Measurements from ENCODE around the gene DCLRE1C. TPM values are rescaled to one million over a fixed set of nuclear protein-coding genes. Genes with fewer than 3 reads are reported as not detected.
A peak's percentile ranks its signal among the peaks of the same experiment; 100 is the strongest.
"Not testable (repeated sequence)": the region's sequence is repeated elsewhere in the genome, so short reads cannot be mapped to it uniquely, and the experiment has no call there.

The DCLRE1C gene
- total RNA-seq, 5 donors from 2014 or later (not counting 1 experiment from before 2014, with no cell fraction given) = 13.6 to 26.5 (median 23.1) TPM

DNA sequence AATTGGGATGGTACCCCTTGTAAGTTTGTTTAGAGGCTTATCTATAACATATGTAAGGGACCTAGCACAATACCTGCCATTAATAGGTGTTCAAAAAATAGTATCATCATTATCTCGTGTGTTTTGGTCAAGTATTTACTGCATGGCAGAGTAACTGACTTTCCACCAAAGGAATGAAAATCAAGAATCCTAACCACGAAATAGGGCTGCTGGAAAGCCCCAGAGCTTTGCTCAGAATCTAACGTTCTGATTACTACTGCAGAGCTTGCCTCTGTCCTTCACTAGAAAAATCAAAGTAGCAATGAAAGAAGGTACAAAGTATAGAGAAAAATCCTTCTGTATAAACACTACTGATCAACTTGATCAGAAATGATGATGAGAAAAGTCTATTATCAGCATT is 34.9 kb downstream of the DCLRE1C start:
- no peak for DNase-seq
- Mint-ChIP-seq H3K27me3 (no peaks in the 10 kb centered on the region), H3K4me1 (peaks cover 15 to 17% (median 16%) of the 10 kb centered on the region in 3 donors), H3K36me3 (peaks cover 97% of the 10 kb centered on the region), H3K9me3 (peaks cover 0 to 13% (median 8%) of the 10 kb centered on the region in 3 donors), H3K27ac (no peak overlapping the region), H3K4me3 (no peak overlapping the region)
- H3K4me3 ChIP-seq (ENCODE audit: control insufficient read depth in 1 of 2, extremely low read depth in 1 of 2, low read length in 1 of 2) = no peak overlapping the region
- peaks cover 0 to 73% of the 10 kb centered on the region in 2 donors for H3K36me3 ChIP-seq (ENCODE audit: control insufficient read depth in 2 of 2, extremely low read depth in 1 of 2, insufficient read depth in 1 of 2, low read length in 1 of 2)
- no peak overlapping the region for H3K27ac ChIP-seq (ENCODE audit: low read length)
- WGBS (ENCODE audit: insufficient coverage) = 83% methylated on average over 1 of the region's 3 CpGs
- POLR2A ChIA-PET = no interaction called here
- ATAC-seq (replicated peaks in 1 of 4) = no peak
- peaks cover 8% of the 10 kb centered on the region for H3K9me3 ChIP-seq
- H3K4me1 ChIP-seq (ENCODE audit: control insufficient read depth in 1 of 2, extremely low read depth in 1 of 2, insufficient read depth in 2 of 2, low read length in 2 of 2) = no peaks in the 10 kb centered on the region
- H3K27me3 ChIP-seq (replicated peaks in 1 of 2; ENCODE audit: control insufficient read depth in 2 of 2, extremely low read depth in 1 of 2, insufficient read depth in 2 of 2, low read length in 1 of 2) = no peaks in the 10 kb centered on the region
- CTCF ChIA-PET = no interaction called here

DNA sequence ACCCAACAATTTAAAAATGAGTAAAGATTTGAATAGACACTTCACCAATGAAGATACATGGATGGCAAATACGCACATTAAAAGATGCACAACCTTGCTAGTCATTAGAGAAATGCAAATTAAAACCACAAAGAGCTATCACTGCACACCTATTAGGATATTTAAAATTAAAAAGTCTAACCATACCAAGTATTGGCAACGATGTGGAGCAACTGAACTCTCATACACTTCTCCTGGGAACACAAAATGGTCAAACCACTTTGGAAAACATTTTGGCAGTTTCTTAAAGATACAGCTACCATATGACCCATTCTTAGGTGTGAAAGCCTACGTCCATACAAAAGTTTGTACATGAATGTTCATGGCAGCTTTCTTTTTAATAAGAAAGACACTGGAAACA is 36.1 kb downstream of the DCLRE1C start:
- H3K36me3 Mint-ChIP-seq = peaks cover 98% of the 10 kb centered on the region
- POLR2A ChIA-PET = no interaction called here
- H3K27ac Mint-ChIP-seq = no peak overlapping the region
- ATAC-seq (replicated peaks in 1 of 4) (no peak), DNase-seq (no peak)
- H3K4me3 Mint-ChIP-seq = no peak overlapping the region
- peaks cover 0 to 64% of the 10 kb centered on the region in 2 donors for H3K36me3 ChIP-seq (ENCODE audit: control insufficient read depth in 2 of 2, extremely low read depth in 1 of 2, insufficient read depth in 1 of 2, low read length in 1 of 2)
- no CpG with 5 or more reads among the region's 3 CpGs for WGBS (ENCODE audit: insufficient coverage)
- no peaks in the 10 kb centered on the region for H3K4me1 ChIP-seq (ENCODE audit: control insufficient read depth in 1 of 2, extremely low read depth in 1 of 2, insufficient read depth in 2 of 2, low read length in 2 of 2)
- peaks cover 8% of the 10 kb centered on the region for H3K9me3 ChIP-seq
- H3K4me1 Mint-ChIP-seq = peaks cover 15 to 17% (median 16%) of the 10 kb centered on the region in 3 donors
- H3K27ac ChIP-seq (ENCODE audit: low read length) = no peak overlapping the region
- H3K27me3 ChIP-seq (replicated peaks in 1 of 2; ENCODE audit: control insufficient read depth in 2 of 2, extremely low read depth in 1 of 2, insufficient read depth in 2 of 2, low read length in 1 of 2) = no peaks in the 10 kb centered on the region
- no peak overlapping the region for H3K4me3 ChIP-seq (ENCODE audit: control insufficient read depth in 1 of 2, extremely low read depth in 1 of 2, low read length in 1 of 2)
- H3K27me3 Mint-ChIP-seq = no peaks in the 10 kb centered on the region
- peaks cover 0 to 13% (median 8%) of the 10 kb centered on the region in 3 donors for H3K9me3 Mint-ChIP-seq
- CTCF ChIA-PET = interaction anchor here in 1 of 2 donors (0.6 kb wide), 2 partner anchors 25 to 380 kb away, joined by 4 to 6 read pairs; no protein-coding TSS in a partner anchor

GRCh38 chr10:14916600-14916999 is 37.3 kb downstream of the DCLRE1C start:
- H3K27ac Mint-ChIP-seq = no peak overlapping the region
- ChIA-PET CTCF (no interaction called here), POLR2A (no interaction called here)
- Histone ChIP-seq H3K4me1 (ENCODE audit: control insufficient read depth in 1 of 2, extremely low read depth in 1 of 2, insufficient read depth in 2 of 2, low read length in 2 of 2) (no peaks in the 10 kb centered on the region), H3K4me3 (ENCODE audit: control insufficient read depth in 1 of 2, extremely low read depth in 1 of 2, low read length in 1 of 2) (no peak overlapping the region), H3K9me3 (peaks cover 8% of the 10 kb centered on the region), H3K27ac (ENCODE audit: low read length) (no peak overlapping the region), H3K27me3 (replicated peaks in 1 of 2; ENCODE audit: control insufficient read depth in 2 of 2, extremely low read depth in 1 of 2, insufficient read depth in 2 of 2, low read length in 1 of 2) (no peaks in the 10 kb centered on the region), H3K36me3 (ENCODE audit: control insufficient read depth in 2 of 2, extremely low read depth in 1 of 2, insufficient read depth in 1 of 2, low read length in 1 of 2) (peaks cover 0 to 53% of the 10 kb centered on the region in 2 donors)
- H3K36me3 Mint-ChIP-seq = peaks cover 91% of the 10 kb centered on the region
- H3K27me3 Mint-ChIP-seq = no peaks in the 10 kb centered on the region
- WGBS (ENCODE audit: insufficient coverage) = no CpG with 5 or more reads among the region's 2 CpGs
- no peak for ATAC-seq (replicated peaks in 1 of 4)
- H3K4me3 Mint-ChIP-seq = no peak overlapping the region
- no peak for DNase-seq
- H3K4me1 Mint-ChIP-seq = peaks cover 16 to 18% (median 17%) of the 10 kb centered on the region in 3 donors
- peaks cover 0 to 13% (median 8%) of the 10 kb centered on the region in 3 donors for H3K9me3 Mint-ChIP-seq

GRCh38 chr10:14911801-14912200 is 42.1 kb downstream of the DCLRE1C start:
- peaks cover 3% of the 10 kb centered on the region for H3K9me3 ChIP-seq
- Mint-ChIP-seq H3K27ac (no peak overlapping the region), H3K27me3 (no peaks in the 10 kb centered on the region), H3K9me3 (peaks cover 0 to 9% (median 8%) of the 10 kb centered on the region in 3 donors), H3K36me3 (peaks cover 85% of the 10 kb centered on the region), H3K4me3 (no peak overlapping the region), H3K4me1 (peaks cover 20 to 35% (median 20%) of the 10 kb centered on the region in 3 donors)
- H3K36me3 ChIP-seq (ENCODE audit: control insufficient read depth in 2 of 2, extremely low read depth in 1 of 2, insufficient read depth in 1 of 2, low read length in 1 of 2) = peaks cover 7 to 46% of the 10 kb centered on the region in 2 donors
- POLR2A ChIA-PET = no interaction called here
- H3K4me1 ChIP-seq (ENCODE audit: control insufficient read depth in 1 of 2, extremely low read depth in 1 of 2, insufficient read depth in 2 of 2, low read length in 2 of 2) = no peaks in the 10 kb centered on the region
- H3K27me3 ChIP-seq (replicated peaks in 1 of 2; ENCODE audit: control insufficient read depth in 2 of 2, extremely low read depth in 1 of 2, insufficient read depth in 2 of 2, low read length in 1 of 2) = no peaks in the 10 kb centered on the region
- H3K27ac ChIP-seq (ENCODE audit: low read length) = no peak overlapping the region
- 100% methylated on average over 2 of the region's 3 CpGs for WGBS (ENCODE audit: insufficient coverage)
- CTCF ChIA-PET = no interaction called here
- H3K4me3 ChIP-seq (ENCODE audit: control insufficient read depth in 1 of 2, extremely low read depth in 1 of 2, low read length in 1 of 2) = no peak overlapping the region
- DNase-seq = no peak
- no peak for ATAC-seq (replicated peaks in 1 of 4)

DNA sequence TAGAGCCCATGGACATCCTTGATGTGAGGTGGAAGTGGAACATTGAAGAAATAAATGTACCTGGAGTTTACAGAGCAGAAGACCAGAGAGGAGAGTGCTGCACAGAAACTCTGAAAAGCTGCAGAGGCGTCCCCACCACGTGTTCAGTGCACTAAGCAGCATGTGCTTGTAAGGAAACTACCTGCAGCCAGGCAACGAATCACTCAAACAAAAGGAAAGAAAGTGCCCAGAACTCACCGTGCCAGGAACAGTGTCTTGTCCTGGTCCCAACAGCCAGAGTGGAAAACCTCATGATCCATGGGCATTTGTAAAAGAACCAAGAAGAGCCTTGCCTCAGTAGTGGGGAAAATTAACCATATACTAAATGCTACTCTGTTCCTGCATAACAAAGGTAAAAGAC is 42.9 kb downstream of the DCLRE1C start:
- no peak for DNase-seq
- ChIA-PET CTCF (no interaction called here), POLR2A (no interaction called here)
- peaks cover 79% of the 10 kb centered on the region for H3K36me3 Mint-ChIP-seq
- no peaks in the 10 kb centered on the region for H3K9me3 ChIP-seq
- ATAC-seq (replicated peaks in 1 of 4) = no peak
- no peaks in the 10 kb centered on the region for H3K27me3 ChIP-seq (replicated peaks in 1 of 2; ENCODE audit: control insufficient read depth in 2 of 2, extremely low read depth in 1 of 2, insufficient read depth in 2 of 2, low read length in 1 of 2)
- H3K4me1 Mint-ChIP-seq = peaks cover 19 to 36% (median 19%) of the 10 kb centered on the region in 3 donors
- peak overlapping the region in 1 of 2 donors; percentile 66 for H3K27ac Mint-ChIP-seq
- no peaks in the 10 kb centered on the region for H3K27me3 Mint-ChIP-seq
- H3K9me3 Mint-ChIP-seq = peaks cover 0 to 5% (median 4%) of the 10 kb centered on the region in 3 donors
- peaks cover 0 to under 1% of the 10 kb centered on the region in 2 experiments for H3K4me1 ChIP-seq (ENCODE audit: control insufficient read depth in 1 of 2, extremely low read depth in 1 of 2, insufficient read depth in 2 of 2, low read length in 2 of 2)
- no peak overlapping the region for H3K4me3 Mint-ChIP-seq
- H3K36me3 ChIP-seq (ENCODE audit: control insufficient read depth in 2 of 2, extremely low read depth in 1 of 2, insufficient read depth in 1 of 2, low read length in 1 of 2) = peaks cover 8 to 43% of the 10 kb centered on the region in 2 donors
- no peak overlapping the region for H3K4me3 ChIP-seq (ENCODE audit: control insufficient read depth in 1 of 2, extremely low read depth in 1 of 2, low read length in 1 of 2)
- no peak overlapping the region for H3K27ac ChIP-seq (ENCODE audit: low read length)
- 76% methylated on average over 4 of the region's 4 CpGs for WGBS (ENCODE audit: insufficient coverage)

DNA sequence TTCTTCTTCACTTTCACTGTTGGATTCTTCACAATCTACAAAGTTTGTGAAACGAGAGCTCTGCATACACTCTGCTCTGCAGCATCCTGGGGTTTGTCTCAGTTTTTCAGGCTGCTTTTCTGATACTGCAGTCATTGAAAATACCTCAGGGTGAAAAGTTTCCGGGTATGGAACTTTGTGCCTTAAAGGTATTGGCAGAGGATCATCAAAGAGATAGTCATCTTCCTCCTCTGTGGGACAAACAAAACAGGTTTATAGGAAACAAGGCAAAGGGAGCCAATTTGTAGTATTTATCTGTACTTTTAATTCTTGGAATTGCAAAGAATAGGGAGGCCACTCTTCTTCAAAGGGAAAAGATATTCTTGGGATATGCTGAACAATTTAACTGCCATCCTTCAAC is 44.8 kb downstream of the DCLRE1C start:
- Histone ChIP-seq H3K36me3 (ENCODE audit: control insufficient read depth in 2 of 2, extremely low read depth in 1 of 2, insufficient read depth in 1 of 2, low read length in 1 of 2) (peaks cover 8 to 35% of the 10 kb centered on the region in 2 donors), H3K4me3 (ENCODE audit: control insufficient read depth in 1 of 2, extremely low read depth in 1 of 2, low read length in 1 of 2) (no peak overlapping the region), H3K27ac (ENCODE audit: low read length) (no peak overlapping the region), H3K9me3 (no peaks in the 10 kb centered on the region), H3K4me1 (ENCODE audit: control insufficient read depth in 1 of 2, extremely low read depth in 1 of 2, insufficient read depth in 2 of 2, low read length in 2 of 2) (peaks cover 0 to 2% of the 10 kb centered on the region in 2 experiments), H3K27me3 (replicated peaks in 1 of 2; ENCODE audit: control insufficient read depth in 2 of 2, extremely low read depth in 1 of 2, insufficient read depth in 2 of 2, low read length in 1 of 2) (no peaks in the 10 kb centered on the region)
- Mint-ChIP-seq H3K9me3 (peaks cover 0 to 5% (median 4%) of the 10 kb centered on the region in 3 donors), H3K4me1 (peaks cover 20 to 29% (median 23%) of the 10 kb centered on the region in 3 donors), H3K27me3 (no peaks in the 10 kb centered on the region), H3K36me3 (peaks cover 66% of the 10 kb centered on the region), H3K4me3 (no peak overlapping the region), H3K27ac (no peak overlapping the region)
- ATAC-seq (replicated peaks in 1 of 4) (no peak), DNase-seq (no peak)
- POLR2A ChIA-PET = no interaction called here
- 91% methylated on average over 1 of the region's 2 CpGs for WGBS (ENCODE audit: insufficient coverage)
- CTCF ChIA-PET = no interaction called here

DNA sequence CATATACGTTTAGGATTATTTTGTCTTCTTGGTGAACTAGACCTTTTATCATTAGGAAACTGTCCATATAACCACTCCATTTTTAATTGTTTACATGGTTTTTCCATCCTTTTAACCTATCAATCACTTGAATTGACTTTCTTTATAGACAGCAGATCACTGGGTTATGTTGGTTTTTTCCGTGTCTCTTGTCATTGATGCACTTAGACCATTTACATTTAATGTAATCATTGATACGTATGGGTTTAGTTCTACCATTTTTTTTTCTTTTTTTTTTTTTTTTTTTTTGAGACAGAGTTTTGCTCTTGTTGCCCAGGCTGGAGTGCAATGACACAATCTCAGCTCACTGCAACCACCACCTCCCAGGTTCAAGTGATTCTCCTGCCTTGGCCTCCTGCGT is 46.3 kb downstream of the DCLRE1C start:
- Mint-ChIP-seq H3K36me3 (peaks cover 54% of the 10 kb centered on the region), H3K4me1 (peaks cover 20 to 29% (median 23%) of the 10 kb centered on the region in 3 donors)
- H3K4me1 ChIP-seq (ENCODE audit: control insufficient read depth in 1 of 2, extremely low read depth in 1 of 2, insufficient read depth in 2 of 2, low read length in 2 of 2); H3K9me3 ChIP-seq; H3K27ac ChIP-seq (ENCODE audit: low read length); H3K27me3 Mint-ChIP-seq; POLR2A ChIA-PET; H3K4me3 ChIP-seq (ENCODE audit: control insufficient read depth in 1 of 2, extremely low read depth in 1 of 2, low read length in 1 of 2); ATAC-seq (replicated peaks in 1 of 4); DNase-seq; H3K4me3 Mint-ChIP-seq; H3K27ac Mint-ChIP-seq; H3K9me3 Mint-ChIP-seq; H3K27me3 ChIP-seq (replicated peaks in 1 of 2; ENCODE audit: control insufficient read depth in 2 of 2, extremely low read depth in 1 of 2, insufficient read depth in 2 of 2, low read length in 1 of 2); CTCF ChIA-PET: not testable (repeated sequence)
- peaks cover 8 to 32% of the 10 kb centered on the region in 2 donors for H3K36me3 ChIP-seq (ENCODE audit: control insufficient read depth in 2 of 2, extremely low read depth in 1 of 2, insufficient read depth in 1 of 2, low read length in 1 of 2)
- 100% methylated on average over 1 of the region's 4 CpGs for WGBS (ENCODE audit: insufficient coverage)
